HepG2 (cell line): ENCODE data around the gene RPTOR.

Experiments
- NCOR1 ChIP-seq: fragments of 200-600 bp; sonication (generic); IDR thresholded peaks from 2 replicates; pipeline ENCODE4 v1.7.0; 2017; ENCODE audit warnings: antibody characterized with exemption, low read length, borderline replicate concordance
- TIGD3 ChIP-seq: sonication (generic); formaldehyde crosslinking; IDR thresholded peaks from 2 replicates; pipeline ENCODE4 v1.5.1; 2020; ENCODE audit warnings: mild to moderate bottlenecking, missing genetic modification reagents, borderline replicate concordance

- no peak for TF ChIP-seq NCOR1
- no peak for TF ChIP-seq TIGD3 (CRISPR knock-in tag)
Measured at GRCh38 chr17:80800481-80801391, 256.1 kb downstream of the RPTOR start.
